ENCODE results near the gene KCNN4.

Gene KCNN4

DNA sequence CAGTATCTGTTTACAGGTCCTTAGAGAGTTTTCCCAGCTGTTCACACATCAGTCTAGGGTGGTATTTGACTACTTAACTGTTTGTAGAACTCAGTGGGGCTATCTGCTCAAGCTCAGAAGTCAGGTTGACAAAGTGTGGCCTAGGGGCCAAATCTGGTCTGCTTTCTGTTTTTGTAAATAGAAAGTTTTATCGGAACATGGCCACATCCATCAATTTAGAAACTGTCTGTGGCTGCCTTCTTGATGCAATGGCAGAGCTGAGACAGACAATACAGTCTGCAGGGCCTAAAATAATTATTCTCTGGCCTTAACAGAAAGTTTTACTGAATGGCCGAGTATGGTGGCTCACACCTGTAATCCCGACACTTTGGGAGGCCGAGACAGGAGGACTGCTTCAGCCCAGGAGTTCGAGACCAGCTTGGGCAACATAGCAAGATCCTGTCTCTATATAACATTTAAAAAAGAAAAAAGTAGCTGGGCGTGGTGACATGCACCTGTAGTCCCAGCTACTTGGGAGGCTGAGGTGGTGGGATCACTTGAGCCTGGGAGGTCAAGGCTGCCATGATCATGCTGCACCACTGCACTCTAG, 28.4 kb downstream of the KCNN4 start:
- no peak for DNase-seq (ENCODE audit: low spot score)
- Histone ChIP-seq H3K27ac (no peak overlapping the region), H3K4me3 (no peak overlapping the region)
- TF ChIP-seq, protein P1, sequence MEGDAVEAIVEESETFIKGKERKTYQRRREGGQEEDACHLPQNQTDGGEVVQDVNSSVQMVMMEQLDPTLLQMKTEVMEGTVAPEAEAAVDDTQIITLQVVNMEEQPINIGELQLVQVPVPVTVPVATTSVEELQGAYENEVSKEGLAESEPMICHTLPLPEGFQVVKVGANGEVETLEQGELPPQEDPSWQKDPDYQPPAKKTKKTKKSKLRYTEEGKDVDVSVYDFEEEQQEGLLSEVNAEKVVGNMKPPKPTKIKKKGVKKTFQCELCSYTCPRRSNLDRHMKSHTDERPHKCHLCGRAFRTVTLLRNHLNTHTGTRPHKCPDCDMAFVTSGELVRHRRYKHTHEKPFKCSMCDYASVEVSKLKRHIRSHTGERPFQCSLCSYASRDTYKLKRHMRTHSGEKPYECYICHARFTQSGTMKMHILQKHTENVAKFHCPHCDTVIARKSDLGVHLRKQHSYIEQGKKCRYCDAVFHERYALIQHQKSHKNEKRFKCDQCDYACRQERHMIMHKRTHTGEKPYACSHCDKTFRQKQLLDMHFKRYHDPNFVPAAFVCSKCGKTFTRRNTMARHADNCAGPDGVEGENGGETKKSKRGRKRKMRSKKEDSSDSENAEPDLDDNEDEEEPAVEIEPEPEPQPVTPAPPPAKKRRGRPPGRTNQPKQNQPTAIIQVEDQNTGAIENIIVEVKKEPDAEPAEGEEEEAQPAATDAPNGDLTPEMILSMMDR (IDR thresholded peaks at IDR 0.05) = no peak

DNA sequence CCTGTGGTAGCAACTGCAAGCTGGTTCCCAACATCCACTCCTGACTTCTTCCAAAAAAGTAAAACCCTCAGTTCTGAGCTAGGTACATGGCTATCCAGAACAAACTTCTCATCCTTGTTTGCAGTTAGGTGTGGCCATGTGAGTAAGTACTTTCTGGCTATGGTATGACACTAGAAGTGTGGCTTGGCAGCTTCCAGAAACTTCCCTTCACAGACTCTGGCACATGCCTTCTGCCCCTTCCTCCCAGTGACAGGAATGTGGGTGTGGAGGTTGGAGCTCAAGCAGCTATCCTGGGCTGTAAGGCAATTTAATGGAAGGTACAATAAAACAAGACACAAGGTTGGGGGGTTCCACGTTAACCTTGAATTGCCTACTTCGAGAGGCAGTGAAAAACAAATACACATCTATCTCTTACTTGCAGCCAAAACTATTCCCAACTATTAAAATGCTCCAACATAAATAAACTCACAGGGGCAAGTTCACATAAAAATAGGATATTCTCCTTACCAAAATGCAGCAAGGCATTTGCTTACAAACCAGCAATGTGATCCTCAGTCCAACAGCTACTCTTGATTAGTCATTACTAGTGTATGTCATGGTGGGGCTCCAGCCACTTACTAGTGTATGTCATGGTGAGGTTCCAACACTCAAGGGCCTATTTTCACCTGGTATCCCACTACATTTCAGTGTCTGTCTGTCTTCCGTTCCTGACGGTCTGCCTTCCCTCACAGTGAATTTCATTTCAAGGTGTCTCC, 29.1 kb downstream of the KCNN4 start:
- TF ChIP-seq, protein P1 (IDR thresholded peaks at IDR 0.05) = no peak
- peak overlapping the region in 1 of 2 donors; percentile 20 for H3K27ac ChIP-seq
- H3K4me3 ChIP-seq = no peak overlapping the region
- DNase-seq (ENCODE audit: low spot score) = no peak

DNA sequence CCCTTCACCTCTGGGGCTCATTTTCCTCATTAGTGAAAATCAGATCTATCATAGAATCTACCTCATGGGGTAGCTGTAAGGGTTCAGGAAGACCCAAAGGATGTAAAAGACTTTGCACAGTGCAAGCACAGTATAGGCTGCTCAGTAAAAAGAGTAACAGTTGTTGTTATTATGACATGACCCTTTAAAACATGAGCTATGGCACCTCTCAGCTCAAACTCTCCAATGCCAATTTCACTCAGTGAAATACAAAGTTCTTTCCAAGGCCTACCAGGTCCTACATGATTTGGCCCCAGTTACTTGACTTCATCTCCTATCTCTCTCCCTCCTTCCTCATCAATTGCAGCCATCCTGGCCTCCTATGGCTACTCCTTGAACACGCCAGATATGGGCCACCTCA, 30.9 kb downstream of the KCNN4 start:
- TF ChIP-seq, protein P1 (IDR thresholded peaks at IDR 0.05) = no peak
- Histone ChIP-seq H3K27ac (no peak overlapping the region), H3K4me3 (no peak overlapping the region)
- DNase-seq (ENCODE audit: low spot score) = no peak

DNA sequence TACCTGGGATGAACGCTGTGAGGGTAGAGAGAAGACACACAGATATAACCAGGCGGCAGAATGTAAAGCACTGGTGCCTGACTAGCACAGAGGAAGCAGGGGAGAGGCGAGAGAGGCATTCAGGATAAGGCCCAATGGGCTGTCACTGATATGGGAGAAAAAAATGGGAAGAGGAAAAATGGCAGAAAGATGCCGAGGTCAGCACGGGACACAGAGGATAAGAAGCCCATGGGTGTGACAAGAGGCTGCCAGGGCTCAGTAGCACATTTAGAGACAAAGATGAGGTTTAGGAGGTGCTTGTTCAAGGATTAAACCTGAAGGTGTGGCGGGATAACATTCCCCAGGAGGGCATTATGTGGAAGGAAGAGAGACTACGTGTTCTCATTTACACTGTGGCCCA, 31.6 kb downstream of the KCNN4 start:
- no peak overlapping the region for H3K4me3 ChIP-seq
- DNase-seq (ENCODE audit: low spot score) = no peak
- TF ChIP-seq, protein P1 (IDR thresholded peaks at IDR 0.05) = no peak
- H3K27ac ChIP-seq = no peak overlapping the region

DNA sequence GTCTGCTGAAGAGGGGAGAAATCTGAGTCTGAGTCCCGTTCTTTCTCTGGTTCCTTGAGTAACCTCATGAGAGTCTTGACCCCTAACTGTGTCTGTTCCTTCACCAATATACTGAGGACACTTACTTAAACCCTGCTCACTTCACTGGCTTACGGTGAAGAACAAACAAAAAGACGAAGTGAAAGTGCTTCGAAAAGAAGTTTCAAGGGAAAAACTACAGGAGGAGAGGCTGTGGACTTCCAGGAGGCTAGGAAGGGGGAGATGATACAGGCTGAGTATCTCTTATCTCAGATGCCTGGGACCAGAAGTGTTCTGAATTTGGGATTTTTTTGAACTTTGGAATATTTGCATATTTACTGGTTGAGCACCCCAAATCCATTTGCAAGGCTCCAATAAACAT, 32.1 kb downstream of the KCNN4 start:
- no peak overlapping the region for H3K4me3 ChIP-seq
- TF ChIP-seq, protein P1 (IDR thresholded peaks at IDR 0.05) = no peak
- H3K27ac ChIP-seq = no peak overlapping the region
- no peak for DNase-seq (ENCODE audit: low spot score)

DNA sequence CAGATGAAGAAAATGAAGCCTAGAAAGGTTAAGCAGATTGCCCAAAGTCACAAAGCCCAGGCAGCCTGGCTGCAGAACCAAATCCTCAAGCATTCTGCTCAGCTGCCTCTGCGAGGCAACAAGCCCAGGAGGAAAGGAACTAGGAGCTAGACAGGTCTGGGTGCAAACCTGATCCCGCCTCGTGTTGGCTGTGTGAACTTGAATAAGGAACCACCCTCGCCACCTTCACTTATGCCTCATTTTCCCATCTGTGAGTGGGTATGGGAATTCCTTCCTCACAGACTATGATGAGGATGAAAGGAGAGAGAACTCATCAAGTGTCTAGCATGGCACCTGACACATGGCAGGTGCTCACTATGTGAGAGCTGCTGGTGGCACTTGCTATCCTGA, 32.6 kb downstream of the KCNN4 start:
- Histone ChIP-seq H3K4me3 (no peak overlapping the region), H3K27ac (no peak overlapping the region)
- no peak for DNase-seq (ENCODE audit: low spot score)
- TF ChIP-seq, protein P1 (IDR thresholded peaks at IDR 0.05) = no peak

All from coronary artery (tissue), 2 donors.